HCT116 (cell line): ENCODE data around the gene WDR72. TPM values are rescaled to one million over a fixed set of nuclear protein-coding genes. Genes with fewer than 3 reads are reported as not detected.

Experiments
- ATAC-seq: fragments of 200-7000 bp; cut with Tn5 transposase; 2 replicates; pipeline ENCODE4 v1.9.1; 2020; ENCODE audit warnings: mild to moderate bottlenecking, moderate library complexity
- BruUV-seq: library from RNA; stranded (reverse); fragments of 400-500 nt; replicated peaks from 2 replicates; lab custom pipeline; 2021; lab: Mats Ljungman, UMichigan
- CTCF ChIA-PET: fragments of 300-600 bp; sonication (Branson Sonifier 250); formaldehyde crosslinking; loops from one replicate; lab custom pipeline; 2021; ENCODE audit warnings: antibody characterized with exemption; lab: Charles Lee
- POLR2A ChIA-PET: fragments of 300-600, 350-600 bp; sonication (Branson Sonifier 250); formaldehyde crosslinking; loops from one replicate; lab custom pipeline; 2021; ENCODE audit warnings: antibody characterized with exemption; lab: Charles Lee
- RAD21 ChIA-PET, 2 experiments: fragments of 300-600 bp; sonication (Branson Sonifier 250); formaldehyde crosslinking; loops; one replicate each; lab custom pipeline; 2023; ENCODE audit warnings: low total read pairs in 2 of 2; ENCODE audit not compliant: uncharacterized antibody in 2 of 2, unreplicated experiment in 2 of 2, low non-redundant PET in 1 of 2; lab: Charles Lee
- DNase-seq: peaks from one replicate; pipeline ENCODE4 v3.0.0-alpha.2; 2010; ENCODE audit warnings: low read depth, low spot score
- H2AFZ ChIP-seq: fragments of 200-600 bp; shearing (Covaris generic), sonication (generic); 2 replicates; pipeline ENCODE4 v1.6.1; 2017; ENCODE audit warnings: low read depth, mixed run types, mixed read lengths, antibody characterized with exemption, low read length; ENCODE audit not compliant: poor library complexity, severe bottlenecking
- H3K27ac ChIP-seq: 2 replicates; pipeline ENCODE4 v1.5.1; 2012; ENCODE audit warnings: low read depth, low read length
- H3K27me3 ChIP-seq: fragments of 200-600 bp; sonication (generic); 2 replicates; pipeline ENCODE4 v1.6.1; 2016; ENCODE audit warnings: mixed run types, low read length, mixed read lengths; ENCODE audit not compliant: insufficient read depth
- H3K36me3 ChIP-seq, 2 experiments: fragments of 200-500 bp in 1 of 2; fragments of 200-600 bp in 1 of 2; sonication (Bioruptor generic) in 1 of 2; sonication (generic) in 1 of 2; 2 replicates each; pipeline versions ENCODE4 v1.5.1 to v1.6.1; 2014 to 2016; ENCODE audit warnings: low read length in 2 of 2, inconsistent platforms in 1 of 2, mixed read lengths in 1 of 2, mixed run types in 1 of 2; ENCODE audit not compliant: insufficient read depth in 2 of 2, control insufficient read depth in 1 of 2
- H3K4me1 ChIP-seq, 2 experiments: fragments of 200-600 bp in 1 of 2; sonication (generic) in 1 of 2; 2 replicates each; pipeline versions ENCODE4 v1.5.1 to v1.6.1; 2012 to 2017; ENCODE audit warnings: low read length in 2 of 2, inconsistent platforms in 1 of 2, mild to moderate bottlenecking in 1 of 2, mixed read lengths in 1 of 2, mixed run types in 1 of 2, moderate library complexity in 1 of 2; ENCODE audit not compliant: insufficient read depth in 2 of 2, control insufficient read depth in 1 of 2
- H3K4me2 ChIP-seq: fragments of 200-600 bp; sonication (generic); 2 replicates; pipeline ENCODE4 v1.6.1; 2017; ENCODE audit warnings: mixed run types, low read length, mixed read lengths
- H3K4me3 ChIP-seq, 2 experiments: fragments of 200-600 bp in 1 of 2; sonication (generic) in 1 of 2; replicated peaks in 1 of 2; 2 replicates each; pipeline ENCODE4 v1.5.1; 2011 to 2016; ENCODE audit warnings: low read length in 2 of 2, control low read depth in 1 of 2, low read depth in 1 of 2, mild to moderate bottlenecking in 1 of 2, mixed read lengths in 1 of 2, mixed run types in 1 of 2
- H3K79me2 ChIP-seq: fragments of 200-600 bp; sonication (generic); 2 replicates; pipeline ENCODE4 v1.6.1; 2017; ENCODE audit warnings: mild to moderate bottlenecking, mixed run types, low read length, moderate library complexity, mixed read lengths; ENCODE audit not compliant: insufficient read depth
- H3K9ac ChIP-seq: fragments of 200-600 bp; sonication (generic); 2 replicates; pipeline ENCODE4 v1.6.1; 2016; ENCODE audit warnings: low read length, mixed read lengths
- H3K9me2 ChIP-seq: fragments of 200-600 bp; sonication (generic), shearing (Covaris generic); 2 replicates; pipeline ENCODE4 v1.6.1; 2017; ENCODE audit warnings: mixed run types, mild to moderate bottlenecking, moderate library complexity; ENCODE audit not compliant: insufficient read depth
- H3K9me3 ChIP-seq, 2 experiments: fragments of 200-500 bp in 1 of 2; fragments of 200-600 bp in 1 of 2; sonication (Bioruptor generic) in 1 of 2; sonication (generic) in 1 of 2; 2 replicates each; pipeline ENCODE4 v1.6.1; 2014 to 2017; ENCODE audit warnings: low read length in 2 of 2, mixed read lengths in 2 of 2, inconsistent platforms in 1 of 2, low read depth in 1 of 2, mild to moderate bottlenecking in 1 of 2, mixed run types in 1 of 2, moderate library complexity in 1 of 2; ENCODE audit not compliant: control insufficient read depth in 1 of 2, insufficient read depth in 1 of 2
- H4K20me1 ChIP-seq: fragments of 200-600 bp; sonication (generic), shearing (Covaris generic); 2 replicates; pipeline ENCODE4 v1.6.1; 2017; ENCODE audit warnings: mixed run types, mild to moderate bottlenecking, moderate library complexity; ENCODE audit not compliant: insufficient read depth
- ATF3 ChIP-seq: IDR thresholded peaks from 2 replicates; pipeline ENCODE4 v1.6.1; 2012
- CTCF ChIP-seq, 3 experiments: fragments of 200-600 bp in 1 of 3; sonication (generic) in 1 of 3; IDR thresholded peaks in 2 of 3; conservative IDR thresholded peaks in 1 of 3; 2 replicates each; pipeline ENCODE4 v1.5.1; 2012 to 2017; ENCODE audit warnings: low read depth in 2 of 3, low read length in 2 of 3, antibody characterized with exemption in 1 of 3, borderline replicate concordance in 1 of 3, control low read depth in 1 of 3, mild to moderate bottlenecking in 1 of 3, mixed read lengths in 1 of 3, mixed run types in 1 of 3, moderate library complexity in 1 of 3; ENCODE audit not compliant: insufficient read depth in 1 of 3
- EZH2 ChIP-seq: fragments of 200-600 bp; sonication (generic); IDR thresholded peaks from 2 replicates; pipeline ENCODE4 v1.6.1; 2017; ENCODE audit warnings: antibody characterized with exemption, mixed run types
- JUND ChIP-seq: IDR thresholded peaks from 2 replicates; pipeline ENCODE4 v1.6.1; 2012
- MAX ChIP-seq: IDR thresholded peaks from 2 replicates; pipeline ENCODE4 v1.6.1; 2012
- REST ChIP-seq: IDR thresholded peaks from 2 replicates; pipeline ENCODE4 v1.6.1; 2012; ENCODE audit warnings: low read depth
- SP1 ChIP-seq: IDR thresholded peaks from 2 replicates; pipeline ENCODE4 v1.6.1; 2012; ENCODE audit warnings: low read depth
- SRF ChIP-seq: IDR thresholded peaks from 2 replicates; pipeline ENCODE4 v1.6.1; 2012; ENCODE audit warnings: low read depth
- intact Hi-C: fragments of 100-400 bp; cut with micrococcal nuclease; formaldehyde crosslinking; loops from 2 replicates; pipeline ENCODE4 v1.10.0; 2022
- total RNA-seq: library from RNA; stranded (reverse); gene quantifications from one replicate; pipeline ENCODE4 v1.2.1, GENCODE V29; 2021; ENCODE audit not compliant: unreplicated experiment

The WDR72 gene
- total RNA-seq, 1 experiment from 2014 or later: 5.8 TPM

- ChIA-PET RAD21 (no interaction called here), CTCF (no interaction called here), POLR2A (no interaction called here)
- Histone ChIP-seq H3K27ac (no peak overlapping the region), H3K9me3 (no peaks in the 10 kb centered on the region), H3K9me2 (no peaks in the 10 kb centered on the region), H3K27me3 (no peaks in the 10 kb centered on the region), H3K4me3 (no peak overlapping the region), H3K9ac (no peak overlapping the region), H3K36me3 (no peaks in the 10 kb centered on the region), H3K79me2 (no peaks in the 10 kb centered on the region), H3K4me2 (no peak overlapping the region), H2AFZ (no peak overlapping the region), H3K4me1 (no peaks in the 10 kb centered on the region), H4K20me1 (no peaks in the 10 kb centered on the region)
- no peak for DNase-seq
- no peak for ATAC-seq
- TF ChIP-seq MAX (no peak), REST (no peak), SRF (no peak), ATF3 (no peak), CTCF (IDR thresholded peaks at IDR 0.05 in 2 of 3, conservative IDR thresholded peaks at IDR 0.05 in 1 of 3; ENCODE audit: borderline replicate concordance in 1 of 3, insufficient read depth in 1 of 3, low read depth in 2 of 3, low read length in 2 of 3) (no peak), JUND (no peak), EZH2 (no peak), SP1 (no peak)
- no TSS peak for BruUV-seq
- intact Hi-C loops: no loop called here
Observed at GRCh38 chr15:53555226-53555625, 204.2 kb downstream of the WDR72 start.
